Measurements from ENCODE around the gene SAMD10.

DNA sequence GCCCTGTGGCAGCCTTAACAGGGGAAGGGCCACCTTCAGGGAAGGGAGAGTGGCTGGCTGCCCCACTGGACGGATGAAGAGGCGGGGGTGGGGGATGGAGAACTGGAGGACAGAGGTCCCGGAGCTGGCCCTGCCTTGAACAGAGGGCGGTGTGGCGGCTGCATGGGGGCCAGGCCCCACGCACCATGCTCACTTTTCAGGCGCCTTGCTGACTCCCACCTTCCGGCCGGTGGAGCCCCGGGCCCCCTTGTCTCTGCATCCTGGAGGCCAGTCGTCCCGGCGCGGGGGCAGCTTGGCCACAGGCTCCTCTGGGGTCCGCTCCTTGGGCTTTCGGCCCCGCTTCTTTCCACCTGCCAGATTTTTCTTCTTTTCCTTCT, 19.8 kb downstream of the SAMD10 start:
- TF ChIP-seq CTCF (IDR thresholded peaks at IDR 0.05) (no peak), POLR2AphosphoS5 (IDR thresholded peaks at IDR 0.05) (no peak), POLR2A (IDR thresholded peaks at IDR 0.05) (no peak), EP300 (IDR thresholded peaks at IDR 0.05) (no peak)
